GM20000 (cell line): Measurements from ENCODE around the gene SYNGR1.

Source experiments
- DNase-seq: peaks from one replicate; pipeline ENCODE4 v3.0.0; 2012; ENCODE audit warnings: low spot score
- TF ChIP-seq, protein P1 (sequence below): IDR thresholded peaks from 2 replicates; pipeline ENCODE4 v1.5.1; 2012; ENCODE audit warnings: mild to moderate bottlenecking, control low read depth; ENCODE audit errors: extremely low read depth, missing control alignments

Gene SYNGR1

DNA sequence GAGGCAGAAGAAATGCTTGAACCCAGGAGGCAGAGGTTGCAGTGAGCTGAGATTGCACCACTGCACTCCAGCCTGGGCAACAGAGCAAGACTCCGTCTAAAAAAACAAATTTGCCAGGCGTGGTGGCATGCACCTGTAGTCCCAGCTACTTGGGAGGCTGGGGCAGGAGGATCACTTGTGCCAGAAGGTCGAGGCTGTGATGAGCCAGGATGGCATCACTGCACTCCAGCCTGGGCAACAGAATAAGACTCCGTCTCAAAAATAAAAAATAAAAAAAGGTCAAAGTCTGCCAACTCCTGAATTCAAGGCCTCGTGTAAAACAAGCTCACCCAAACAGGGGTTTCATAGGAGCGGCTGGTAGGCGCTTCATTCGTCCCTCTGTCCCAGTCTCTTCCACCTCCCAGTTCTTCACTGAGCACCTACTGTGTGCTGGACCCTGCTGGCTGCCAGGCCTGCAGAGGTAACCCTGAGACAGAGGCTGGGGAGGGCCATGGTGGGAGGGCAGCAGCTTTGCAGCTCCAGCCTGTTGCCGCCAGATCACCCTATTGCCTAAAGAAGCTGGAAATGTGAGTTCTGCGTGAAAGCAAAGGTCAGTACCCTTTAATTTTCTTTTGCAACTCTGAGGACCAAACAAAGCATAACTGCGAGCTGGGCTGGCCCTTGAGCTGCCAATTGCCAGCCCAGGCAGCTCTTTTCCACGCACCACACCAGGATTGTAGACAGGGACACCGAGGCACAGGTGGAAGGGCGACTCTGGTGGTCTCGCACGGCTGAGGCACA lies 45.7 kb upstream of the SYNGR1 start:
- TF ChIP-seq, protein P1, sequence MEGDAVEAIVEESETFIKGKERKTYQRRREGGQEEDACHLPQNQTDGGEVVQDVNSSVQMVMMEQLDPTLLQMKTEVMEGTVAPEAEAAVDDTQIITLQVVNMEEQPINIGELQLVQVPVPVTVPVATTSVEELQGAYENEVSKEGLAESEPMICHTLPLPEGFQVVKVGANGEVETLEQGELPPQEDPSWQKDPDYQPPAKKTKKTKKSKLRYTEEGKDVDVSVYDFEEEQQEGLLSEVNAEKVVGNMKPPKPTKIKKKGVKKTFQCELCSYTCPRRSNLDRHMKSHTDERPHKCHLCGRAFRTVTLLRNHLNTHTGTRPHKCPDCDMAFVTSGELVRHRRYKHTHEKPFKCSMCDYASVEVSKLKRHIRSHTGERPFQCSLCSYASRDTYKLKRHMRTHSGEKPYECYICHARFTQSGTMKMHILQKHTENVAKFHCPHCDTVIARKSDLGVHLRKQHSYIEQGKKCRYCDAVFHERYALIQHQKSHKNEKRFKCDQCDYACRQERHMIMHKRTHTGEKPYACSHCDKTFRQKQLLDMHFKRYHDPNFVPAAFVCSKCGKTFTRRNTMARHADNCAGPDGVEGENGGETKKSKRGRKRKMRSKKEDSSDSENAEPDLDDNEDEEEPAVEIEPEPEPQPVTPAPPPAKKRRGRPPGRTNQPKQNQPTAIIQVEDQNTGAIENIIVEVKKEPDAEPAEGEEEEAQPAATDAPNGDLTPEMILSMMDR, result no peak
- DNase-seq, result no peak

DNA sequence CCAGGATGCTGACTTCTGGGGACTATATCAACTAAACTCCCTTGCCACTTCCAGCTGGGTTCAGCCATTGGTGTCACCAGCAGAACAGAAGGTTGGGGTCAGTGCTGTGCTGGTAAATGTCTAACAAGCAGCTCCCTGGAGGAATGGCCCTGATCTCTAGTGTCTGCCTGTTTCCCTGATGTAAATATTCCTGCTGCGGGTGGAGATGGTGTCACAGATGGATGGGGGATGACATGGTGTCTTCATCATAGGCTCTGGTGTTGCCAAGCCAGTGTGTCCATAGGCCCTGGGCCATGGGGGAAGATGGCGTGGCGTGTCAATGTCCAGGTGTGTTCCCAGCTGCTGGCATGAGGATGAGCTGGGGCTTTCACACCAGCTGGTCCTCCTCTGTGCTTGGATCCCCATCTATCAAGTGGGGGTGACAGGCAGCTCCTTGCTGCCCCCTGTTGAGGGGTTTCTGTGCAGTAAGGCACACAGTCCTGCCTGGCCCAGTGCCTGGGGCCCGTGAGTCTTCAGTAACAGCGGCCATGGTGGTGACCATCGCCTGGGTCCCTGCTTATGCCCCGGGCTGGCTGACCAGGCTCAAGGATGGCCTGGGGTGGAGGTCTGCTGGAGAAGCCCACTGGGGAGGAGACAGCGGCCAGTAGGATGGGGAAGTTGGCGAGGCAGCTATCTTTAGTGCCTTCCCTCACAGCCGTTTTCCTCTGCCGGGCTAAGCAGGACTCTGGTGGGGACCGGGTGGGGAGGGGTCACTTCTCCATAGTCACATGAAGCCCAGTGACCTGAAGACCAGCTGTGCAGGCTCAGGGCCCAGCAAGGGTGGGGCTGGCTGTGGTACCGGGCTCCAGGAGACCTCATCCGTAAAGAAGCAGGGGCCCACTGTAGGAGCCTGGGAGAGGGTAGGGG lies 43.1 kb upstream of the SYNGR1 start:
- no peak for DNase-seq
- TF ChIP-seq, protein P1, result peak; percentile 21

DNA sequence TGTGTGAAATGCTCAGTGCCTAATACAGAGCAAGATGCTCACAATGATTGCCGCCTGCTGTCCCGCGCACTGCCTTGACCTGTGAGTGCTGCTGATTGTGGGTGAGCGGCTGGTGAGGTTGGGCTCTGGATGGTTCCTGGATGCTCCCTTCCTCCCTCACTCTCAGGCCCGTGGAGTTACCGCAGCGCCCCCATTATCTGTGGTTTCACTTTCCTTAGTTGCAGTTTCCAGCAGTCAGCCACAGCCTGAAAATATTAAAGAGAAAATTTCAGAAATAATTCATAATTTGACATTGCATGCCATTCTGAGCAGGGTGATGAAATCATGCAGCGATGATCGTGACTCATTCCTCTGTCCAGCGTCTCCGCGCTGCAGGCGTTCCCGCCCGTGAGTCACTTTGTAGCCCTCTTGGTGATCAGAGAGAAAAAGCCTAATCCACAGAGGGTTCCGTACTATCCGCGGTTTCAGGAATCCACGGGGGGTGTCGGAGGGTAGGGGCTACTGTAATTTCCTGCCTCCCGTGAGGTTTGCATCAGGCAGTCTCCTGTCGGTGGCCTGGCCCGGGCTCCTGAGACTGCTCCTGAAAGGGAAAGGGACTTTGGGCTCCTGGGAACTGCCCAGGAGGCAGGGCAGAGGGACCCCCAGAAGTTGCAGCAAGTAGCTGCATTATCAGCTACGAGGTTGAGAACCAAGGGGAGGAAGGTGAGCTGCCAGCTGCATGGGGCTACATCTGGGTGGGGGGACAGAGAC lies 41.0 kb upstream of the SYNGR1 start:
- DNase-seq, result no peak
- TF ChIP-seq, protein P1, result no peak

DNA sequence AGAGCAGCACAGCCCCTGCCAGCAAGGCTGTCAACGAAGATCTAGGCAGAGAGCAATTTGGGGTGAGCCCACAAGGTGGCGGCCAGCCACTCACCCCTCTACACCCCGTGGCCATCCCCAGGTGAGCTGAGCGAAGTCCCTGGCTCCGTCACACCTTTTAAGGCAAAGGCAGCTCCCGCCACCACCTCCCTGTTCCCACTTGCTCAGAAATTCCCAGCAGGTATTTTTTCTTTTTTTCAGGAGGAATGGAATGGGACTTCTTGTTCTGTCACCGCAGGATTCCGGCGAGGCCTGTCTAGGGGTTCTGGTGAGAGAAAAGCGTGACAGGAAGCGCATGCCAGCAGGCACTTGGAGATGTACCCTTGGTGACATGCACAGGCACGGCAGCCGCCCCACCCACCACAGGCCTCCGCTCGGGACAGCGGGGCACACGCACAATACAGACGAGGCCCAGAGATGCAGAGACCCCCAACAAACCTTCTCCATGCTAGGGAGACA lies 40.4 kb upstream of the SYNGR1 start:
- no peak for DNase-seq
- TF ChIP-seq, protein P1, result no peak

DNA sequence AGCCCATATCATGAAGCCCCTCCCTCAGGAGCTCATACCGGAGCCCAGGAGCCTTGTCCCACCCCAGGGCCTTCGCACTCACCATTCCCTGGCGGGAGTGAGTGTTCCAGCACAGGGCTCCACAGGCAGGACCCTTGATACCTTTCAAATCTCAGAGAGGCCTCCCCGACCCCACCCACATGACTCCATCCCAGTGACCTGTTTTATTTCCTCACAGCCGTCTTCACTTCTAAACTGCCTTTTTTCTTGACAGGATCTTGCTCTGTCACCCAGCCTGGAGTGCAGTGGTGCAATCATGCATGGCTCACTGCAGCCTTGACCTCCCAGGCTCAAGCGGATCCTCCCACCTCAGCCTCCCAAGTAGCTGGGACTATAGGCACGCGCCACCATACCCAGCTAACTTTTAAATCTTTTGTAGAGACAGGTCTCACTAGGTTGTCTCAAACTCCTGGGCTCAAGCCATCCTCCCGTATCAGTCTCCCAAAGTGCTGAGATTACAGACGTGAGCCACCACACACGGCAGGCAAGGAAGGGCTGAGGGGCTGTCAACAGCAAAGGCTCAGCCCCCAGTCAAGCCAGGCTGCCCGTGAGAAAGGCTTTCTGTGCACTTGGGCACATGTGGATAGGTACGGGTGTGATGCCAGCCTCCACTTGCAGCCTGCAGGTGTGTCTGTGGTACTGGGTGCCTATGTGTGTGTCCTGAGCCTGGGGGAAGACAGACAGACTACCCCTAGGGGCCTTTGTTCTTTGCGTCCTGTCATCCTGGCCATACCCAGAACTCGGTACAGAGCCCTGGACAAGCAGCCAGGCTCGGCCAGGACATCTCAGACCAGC lies 39.7 kb upstream of the SYNGR1 start:
- DNase-seq, result no peak
- TF ChIP-seq, protein P1, result no peak

DNA sequence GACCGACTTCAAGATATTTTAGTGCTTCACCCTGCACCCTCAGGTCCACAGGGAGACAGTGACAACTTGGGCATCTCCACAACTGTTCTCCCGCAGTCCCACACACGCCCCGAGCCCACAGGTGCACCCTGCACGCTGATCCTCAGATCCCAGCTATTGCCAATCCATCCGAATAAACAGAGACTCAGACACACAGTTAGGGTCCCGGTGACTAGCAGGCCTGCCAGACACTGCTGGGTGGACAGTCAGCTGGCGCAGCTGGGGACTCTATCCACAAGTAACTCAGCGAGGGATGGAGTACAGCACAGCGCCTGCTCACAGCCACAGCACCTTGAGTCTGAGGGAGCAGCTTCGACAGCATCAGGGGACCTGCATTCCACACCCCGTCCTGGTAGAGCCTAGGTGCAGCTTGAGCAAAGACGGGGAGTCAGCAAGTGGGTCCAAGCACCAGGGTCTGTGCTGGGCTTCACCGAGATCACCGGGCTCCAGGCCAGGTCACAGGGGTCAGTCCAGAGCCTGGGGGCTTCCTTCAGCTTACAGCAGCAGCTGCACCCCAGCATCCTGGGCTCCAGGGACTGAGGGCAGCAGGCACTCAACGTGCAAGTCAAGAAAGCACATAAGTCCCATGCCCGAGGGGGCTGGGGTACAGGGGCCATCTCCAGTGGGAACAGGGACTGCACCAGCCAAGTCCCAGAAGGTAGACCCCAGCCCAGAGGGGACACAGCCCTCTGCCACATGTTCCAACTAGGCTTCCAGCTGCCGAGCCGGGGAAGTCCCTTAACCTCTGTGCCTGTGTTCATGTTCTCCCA lies 38.0 kb upstream of the SYNGR1 start:
- DNase-seq, result no peak
- TF ChIP-seq, protein P1, result no peak
